ENCODE data around the gene BCL2L12. TPM values are rescaled to one million over a fixed set of nuclear protein-coding genes. Genes with fewer than 3 reads are reported as not detected.

BCL2L12 gene
- total RNA-seq, 1 donor from 2014 or later: 39.1 TPM

DNA sequence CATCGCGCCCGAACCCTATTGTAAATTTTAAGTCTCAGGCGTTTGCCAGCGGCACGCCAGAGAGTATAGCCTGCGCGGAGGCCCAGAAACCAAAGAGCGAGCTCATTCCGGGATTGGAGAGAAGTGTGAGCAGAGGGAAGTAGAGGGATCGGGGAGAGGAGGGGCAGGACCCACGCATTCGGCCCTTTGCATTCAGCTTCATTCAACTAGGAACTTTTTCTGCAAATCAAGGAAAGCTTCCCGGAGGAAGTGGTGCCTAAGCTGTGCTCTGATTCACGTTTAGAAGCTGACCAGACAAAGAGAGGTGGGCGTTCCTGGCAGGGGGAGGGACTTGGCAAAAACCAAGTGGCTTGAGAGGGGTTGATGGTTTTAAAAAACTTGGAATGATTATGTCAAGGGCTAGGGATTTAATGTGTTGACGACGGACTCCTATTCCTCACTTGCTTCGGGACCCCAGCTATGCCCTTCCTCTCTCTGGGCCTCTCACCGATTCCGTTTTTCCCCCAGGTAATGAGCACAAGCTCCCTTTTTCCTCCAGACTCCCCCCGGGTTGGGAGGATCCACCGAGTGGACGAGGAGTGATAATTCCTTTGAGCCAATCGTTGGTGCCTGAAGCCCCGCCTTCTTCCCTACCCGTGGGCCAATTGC, 10.5 kb downstream of the BCL2L12 start:
- no peaks in the 10 kb centered on the region for H3K27me3 Mint-ChIP-seq
- peak overlapping the region; percentile 99 for H3K4me3 Mint-ChIP-seq
- ATAC-seq (ENCODE audit: low read depth): peak; percentile 9
- no peak for TF ChIP-seq CTCF (IDR thresholded peaks at IDR 0.05)
- POLR2A ChIA-PET: interaction anchor here (0.5 to 6.4 kb wide), 28 partner anchors 12 to 1351 kb away, joined by 3 to 97 read pairs (median 6); partner anchors contain the start of genes AKT1S1, ALDH16A1, AP2A1 and ATF5
- H3K36me3 Mint-ChIP-seq (ENCODE audit: low read depth): peaks cover 25% of the 10 kb centered on the region
- intact Hi-C loops (cut with micrococcal nuclease): loop anchor here (1.0 to 10.0 kb wide), 9 partner anchors 141 to 1039 kb away; partner anchors contain the start of genes AKT1S1, ALDH16A1, DBP and GYS1
- no peaks in the 10 kb centered on the region for H3K9me3 Mint-ChIP-seq
- peak; percentile 39 for DNase-seq
- H3K4me1 Mint-ChIP-seq: peaks cover 70% of the 10 kb centered on the region
- peak overlapping the region; percentile 99 for H3K27ac Mint-ChIP-seq
- CTCF ChIA-PET: interaction anchor here (1.0 to 4.7 kb wide), 5 partner anchors 12 to 170 kb away, joined by 4 to 25 read pairs (median 8); partner anchors contain the start of gene RRAS

DNA sequence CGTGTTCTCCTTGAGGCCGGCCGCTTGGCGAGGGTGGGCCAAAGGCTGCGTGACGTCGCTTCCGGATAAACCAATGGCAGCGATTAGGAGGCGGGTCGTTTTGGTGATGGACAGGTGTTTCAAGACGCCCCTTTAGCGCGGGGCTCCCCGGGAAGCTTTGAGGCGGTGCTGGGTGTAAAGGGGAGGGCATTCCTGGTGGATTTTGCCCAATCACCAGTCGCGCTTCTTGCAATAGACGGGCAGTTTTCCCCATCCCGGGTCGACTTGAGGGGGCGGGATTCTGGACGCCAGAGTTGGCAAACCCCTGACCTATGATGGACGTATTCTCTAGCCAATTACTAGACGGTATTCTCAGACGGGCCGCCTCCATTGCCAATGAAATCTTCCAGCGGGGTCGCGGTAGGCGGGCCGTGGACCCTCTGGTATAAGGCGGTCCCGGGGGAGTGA, 11.1 kb downstream of the BCL2L12 start:
- ATAC-seq (ENCODE audit: low read depth) (peak; percentile 67), DNase-seq (peak; percentile 93)
- POLR2A ChIA-PET: interaction anchor here (0.5 to 6.4 kb wide), 30 partner anchors 12 to 1352 kb away, joined by 3 to 97 read pairs (median 4); partner anchors contain the start of genes AKT1S1, ALDH16A1, AP2A1 and ATF5
- TF ChIP-seq CTCF (IDR thresholded peaks at IDR 0.05): no peak
- peak overlapping the region; percentile 99 for H3K4me3 Mint-ChIP-seq
- no peaks in the 10 kb centered on the region for H3K9me3 Mint-ChIP-seq
- H3K27ac Mint-ChIP-seq: peak overlapping the region; percentile 99
- H3K4me1 Mint-ChIP-seq: peaks cover 70% of the 10 kb centered on the region
- H3K27me3 Mint-ChIP-seq: no peaks in the 10 kb centered on the region
- CTCF ChIA-PET: interaction anchor here (1.0 to 4.7 kb wide), 5 partner anchors 13 to 170 kb away, joined by 4 to 25 read pairs (median 8); partner anchors contain the start of gene RRAS
- H3K36me3 Mint-ChIP-seq (ENCODE audit: low read depth): peaks cover 26% of the 10 kb centered on the region
- intact Hi-C loops (cut with micrococcal nuclease): loop anchor here (1.0 to 10.0 kb wide), 13 partner anchors 12 to 1040 kb away; partner anchors contain the start of genes AKT1S1, ALDH16A1, BCL2L12 and DBP

GRCh38 chr19:49677231-49677900, 11.6 kb downstream of the BCL2L12 start, which contains the start of gene PRMT1:
TSS of gene PRMT1 (plus strand) at chr19:49677271. CDS start at chr19:49677281, 10 bp downstream.
- H3K4me1 Mint-ChIP-seq: peaks cover 64% of the 10 kb centered on the region
- no peaks in the 10 kb centered on the region for H3K27me3 Mint-ChIP-seq

More at GRCh38 chr19:49677231-49677900, 11.6 kb downstream of the BCL2L12 start, which contains the start of gene PRMT1:
- intact Hi-C loops (cut with micrococcal nuclease): loop anchor here (1.0 to 10.0 kb wide), 10 partner anchors 12 to 1040 kb away; partner anchors contain the start of genes BCL2L12, DBP, GYS1 and IRF3
- ATAC-seq (ENCODE audit: low read depth) (peak; percentile 4), DNase-seq (peak; percentile 71)
- ChIA-PET POLR2A (interaction anchor here (0.5 to 6.4 kb wide), 26 partner anchors 13 to 1352 kb away, joined by 3 to 97 read pairs (median 7); partner anchors contain the start of genes AKT1S1, ALDH16A1, AP2A1 and ATF5), CTCF (interaction anchor here (0.7 to 4.7 kb wide), 4 partner anchors 37 to 452 kb away, joined by 4 to 25 read pairs (median 11); partner anchors contain the start of gene RRAS)
- Mint-ChIP-seq H3K36me3 (ENCODE audit: low read depth) (peaks cover 29% of the 10 kb centered on the region), H3K4me3 (peak within 1 kb of the TSS; percentile 99), H3K27ac (peak within 1 kb of the TSS; percentile 99), H3K9me3 (no peaks in the 10 kb centered on the region)
- TF ChIP-seq CTCF (IDR thresholded peaks at IDR 0.05): no peak

All from activated B cell treated with CpG ODN at 0.5 μM for 24 hours (primary cell).